Epithelial cell of proximal tubule (primary cell): ENCODE results near the gene LRRC45. TPM values are rescaled to one million over a fixed set of nuclear protein-coding genes. Genes with fewer than 3 reads are reported as not detected.

ENCODE experiments used
- DNase-seq: peaks from one replicate; pipeline ENCODE4 v3.0.0-alpha.2; 2011; ENCODE audit warnings: low read depth
- H3K4me3 ChIP-seq: 2 replicates; pipeline ENCODE4 v1.5.1; 2011; ENCODE audit warnings: low read depth, mild to moderate bottlenecking, low read length
- total RNA-seq: library from RNA; depleted of rRNA; stranded (reverse); fragments of >200 nt; gene quantifications from 2 replicates; pipeline ENCODE4 v1.2.3, GENCODE V29; 2015
- TF ChIP-seq, protein P1 (sequence below): conservative IDR thresholded peaks from 2 replicates; pipeline ENCODE4 v1.5.1; 2012; ENCODE audit warnings: low read depth, mild to moderate bottlenecking, low read length

Gene LRRC45
- total RNA-seq, 1 donor from 2014 or later = 44.5 TPM

- no peak overlapping the region for H3K4me3 ChIP-seq
- TF ChIP-seq, protein P1, sequence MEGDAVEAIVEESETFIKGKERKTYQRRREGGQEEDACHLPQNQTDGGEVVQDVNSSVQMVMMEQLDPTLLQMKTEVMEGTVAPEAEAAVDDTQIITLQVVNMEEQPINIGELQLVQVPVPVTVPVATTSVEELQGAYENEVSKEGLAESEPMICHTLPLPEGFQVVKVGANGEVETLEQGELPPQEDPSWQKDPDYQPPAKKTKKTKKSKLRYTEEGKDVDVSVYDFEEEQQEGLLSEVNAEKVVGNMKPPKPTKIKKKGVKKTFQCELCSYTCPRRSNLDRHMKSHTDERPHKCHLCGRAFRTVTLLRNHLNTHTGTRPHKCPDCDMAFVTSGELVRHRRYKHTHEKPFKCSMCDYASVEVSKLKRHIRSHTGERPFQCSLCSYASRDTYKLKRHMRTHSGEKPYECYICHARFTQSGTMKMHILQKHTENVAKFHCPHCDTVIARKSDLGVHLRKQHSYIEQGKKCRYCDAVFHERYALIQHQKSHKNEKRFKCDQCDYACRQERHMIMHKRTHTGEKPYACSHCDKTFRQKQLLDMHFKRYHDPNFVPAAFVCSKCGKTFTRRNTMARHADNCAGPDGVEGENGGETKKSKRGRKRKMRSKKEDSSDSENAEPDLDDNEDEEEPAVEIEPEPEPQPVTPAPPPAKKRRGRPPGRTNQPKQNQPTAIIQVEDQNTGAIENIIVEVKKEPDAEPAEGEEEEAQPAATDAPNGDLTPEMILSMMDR = no peak
Observed at GRCh38 chr17:82009413-82009812, 13.7 kb upstream of the LRRC45 start.

GRCh38 chr17:82010575-82011525 is 12.3 kb upstream of the LRRC45 start:
- TF ChIP-seq, protein P1 = no peak
- DNase-seq = no peak
- H3K4me3 ChIP-seq = no peak overlapping the region

More at GRCh38 chr17:82009413-82009812, 13.7 kb upstream of the LRRC45 start:
- no peak for DNase-seq

DNA sequence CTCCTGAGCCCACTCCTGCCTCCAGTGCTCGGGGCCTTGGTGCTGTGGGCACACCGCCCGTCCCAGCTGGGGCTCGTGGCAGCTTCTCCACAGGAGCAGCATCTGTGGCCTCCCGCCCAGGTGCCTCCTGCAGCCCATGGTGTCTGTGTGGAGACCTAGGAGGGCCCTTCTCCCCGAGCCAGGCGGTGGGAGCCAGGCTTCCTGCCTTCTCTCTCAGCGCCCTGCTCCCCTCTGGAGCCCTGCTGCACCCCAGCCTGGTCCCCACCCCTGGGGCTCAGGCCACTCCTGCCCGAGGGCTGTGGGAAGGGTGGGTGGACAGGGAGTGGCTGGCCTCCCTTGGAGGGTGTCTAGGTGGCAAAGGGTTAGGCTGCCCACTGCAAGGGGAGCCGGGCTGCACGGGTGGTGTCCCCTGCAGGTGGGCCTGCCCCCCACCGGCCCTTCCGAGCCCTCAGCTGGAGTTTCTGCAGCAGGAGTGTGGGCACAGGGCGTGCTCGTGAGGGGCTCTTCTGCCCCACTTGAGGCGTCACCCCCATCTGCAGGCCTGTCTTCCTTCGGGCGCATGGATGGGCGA is 11.4 kb upstream of the LRRC45 start:
- no peak overlapping the region for H3K4me3 ChIP-seq
- TF ChIP-seq, protein P1 = no peak
- no peak for DNase-seq

GRCh38 chr17:82012261-82012639 is 10.9 kb upstream of the LRRC45 start:
- no peak for DNase-seq
- TF ChIP-seq, protein P1 = no peak
- H3K4me3 ChIP-seq = no peak overlapping the region

DNA sequence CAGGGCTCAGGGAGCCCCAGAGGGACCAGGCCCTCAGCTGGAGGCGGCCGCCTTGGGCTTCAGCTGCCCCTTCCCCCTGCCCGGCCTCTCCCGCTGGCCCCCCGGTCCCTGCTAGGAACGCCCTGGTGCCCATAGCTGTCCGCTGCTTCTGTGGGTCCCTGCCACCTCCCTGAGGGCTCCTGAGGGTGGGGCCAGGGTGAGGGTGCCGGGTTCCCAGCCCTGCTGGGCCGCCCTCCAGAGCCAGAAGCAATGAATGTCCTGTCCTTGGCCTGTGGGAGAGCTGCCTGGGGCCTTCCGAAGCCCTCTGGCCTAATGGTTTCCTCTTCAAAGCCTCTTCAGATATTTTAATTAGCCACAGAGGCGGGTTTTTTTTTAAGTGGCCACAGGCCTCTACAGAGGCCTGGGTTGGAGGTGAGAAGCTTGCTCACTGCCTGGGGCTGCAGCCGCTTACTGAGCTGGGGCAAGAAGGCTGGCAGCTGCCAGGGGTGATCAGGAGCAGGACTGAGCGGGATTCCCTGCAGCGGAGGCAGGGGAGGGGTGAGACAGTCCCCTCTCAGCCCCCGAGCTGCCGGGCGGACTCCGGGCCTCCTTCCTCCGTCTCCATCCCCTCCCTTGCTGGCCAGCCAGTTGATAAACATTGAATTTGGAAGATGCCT is 10.3 kb upstream of the LRRC45 start:
- no peak overlapping the region for H3K4me3 ChIP-seq
- DNase-seq = no peak
- TF ChIP-seq, protein P1 = no peak

DNA sequence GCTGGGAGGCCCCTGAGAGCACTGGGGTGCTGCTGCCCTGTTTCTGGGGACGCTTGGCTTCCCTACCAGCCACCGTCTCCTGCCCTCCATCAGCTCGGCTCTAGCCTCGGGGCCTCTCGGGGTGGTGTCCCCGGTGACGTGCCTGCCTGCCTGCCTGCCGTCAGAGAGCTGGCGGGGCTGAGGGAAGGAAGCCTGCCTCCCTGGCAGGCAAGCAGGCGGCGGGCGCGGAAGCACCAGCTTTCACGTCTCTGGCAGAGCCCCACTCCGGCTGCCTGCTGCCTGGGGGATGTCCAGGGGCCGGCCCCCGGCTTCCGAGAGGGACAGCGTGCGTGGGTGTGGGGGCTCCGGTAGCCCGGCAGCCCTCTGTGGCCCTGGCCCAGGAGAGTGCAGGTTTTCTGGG is 9.8 kb upstream of the LRRC45 start:
- no peak overlapping the region for H3K4me3 ChIP-seq
- no peak for DNase-seq
- TF ChIP-seq, protein P1 = no peak
